ENCODE data around the gene GLYR1. TPM values are rescaled to one million over a fixed set of nuclear protein-coding genes. Genes with fewer than 3 reads are reported as not detected.

Gene GLYR1
- total RNA-seq, 4 donors from 2014 or later: 86.0 to 129 (median 97.0) TPM

- ATAC-seq: no peak
- TF ChIP-seq POLR2A (IDR thresholded peaks at IDR 0.05): no peak
- TF ChIP-seq POLR2AphosphoS5 (IDR thresholded peaks at IDR 0.05): no peak
- no peak overlapping the region for H3K27ac ChIP-seq
- H3K9me3 ChIP-seq: no peaks in the 10 kb centered on the region
- no peaks in the 10 kb centered on the region for H3K27me3 ChIP-seq
- H3K36me3 ChIP-seq: peaks cover 0 to 100% of the 10 kb centered on the region in 2 donors
- H3K4me3 ChIP-seq: no peak overlapping the region
- peaks cover 0 to 13% (median 0%) of the 10 kb centered on the region in 3 donors for H3K4me1 ChIP-seq
- WGBS, 2 donors (ENCODE audit: low coverage in 1 of 2): 57 to 93% methylated on average over 3 to 8 of the region's 8 CpGs
Measured at GRCh38 chr16:4825196-4825595, 21.9 kb downstream of the GLYR1 start.

- Histone ChIP-seq H3K4me1 (peaks cover 0 to 3% (median 0%) of the 10 kb centered on the region in 3 donors), H3K27me3 (no peaks in the 10 kb centered on the region), H3K36me3 (peaks cover 0 to 100% of the 10 kb centered on the region in 2 donors), H3K27ac (no peak overlapping the region), H3K9me3 (no peaks in the 10 kb centered on the region), H3K4me3 (no peak overlapping the region)
- ATAC-seq: no peak
- WGBS, 2 donors (ENCODE audit: low coverage in 1 of 2): 86 to 89% methylated on average over 3 to 5 of the region's 6 CpGs
- TF ChIP-seq POLR2AphosphoS5 (IDR thresholded peaks at IDR 0.05) (no peak), EP300 (IDR thresholded peaks at IDR 0.05) (no peak), POLR2A (IDR thresholded peaks at IDR 0.05) (no peak)
- TF ChIP-seq, protein P1, sequence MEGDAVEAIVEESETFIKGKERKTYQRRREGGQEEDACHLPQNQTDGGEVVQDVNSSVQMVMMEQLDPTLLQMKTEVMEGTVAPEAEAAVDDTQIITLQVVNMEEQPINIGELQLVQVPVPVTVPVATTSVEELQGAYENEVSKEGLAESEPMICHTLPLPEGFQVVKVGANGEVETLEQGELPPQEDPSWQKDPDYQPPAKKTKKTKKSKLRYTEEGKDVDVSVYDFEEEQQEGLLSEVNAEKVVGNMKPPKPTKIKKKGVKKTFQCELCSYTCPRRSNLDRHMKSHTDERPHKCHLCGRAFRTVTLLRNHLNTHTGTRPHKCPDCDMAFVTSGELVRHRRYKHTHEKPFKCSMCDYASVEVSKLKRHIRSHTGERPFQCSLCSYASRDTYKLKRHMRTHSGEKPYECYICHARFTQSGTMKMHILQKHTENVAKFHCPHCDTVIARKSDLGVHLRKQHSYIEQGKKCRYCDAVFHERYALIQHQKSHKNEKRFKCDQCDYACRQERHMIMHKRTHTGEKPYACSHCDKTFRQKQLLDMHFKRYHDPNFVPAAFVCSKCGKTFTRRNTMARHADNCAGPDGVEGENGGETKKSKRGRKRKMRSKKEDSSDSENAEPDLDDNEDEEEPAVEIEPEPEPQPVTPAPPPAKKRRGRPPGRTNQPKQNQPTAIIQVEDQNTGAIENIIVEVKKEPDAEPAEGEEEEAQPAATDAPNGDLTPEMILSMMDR (IDR thresholded peaks at IDR 0.05): no peak
Measured at GRCh38 chr16:4820652-4821051, 26.4 kb downstream of the GLYR1 start.

DNA sequence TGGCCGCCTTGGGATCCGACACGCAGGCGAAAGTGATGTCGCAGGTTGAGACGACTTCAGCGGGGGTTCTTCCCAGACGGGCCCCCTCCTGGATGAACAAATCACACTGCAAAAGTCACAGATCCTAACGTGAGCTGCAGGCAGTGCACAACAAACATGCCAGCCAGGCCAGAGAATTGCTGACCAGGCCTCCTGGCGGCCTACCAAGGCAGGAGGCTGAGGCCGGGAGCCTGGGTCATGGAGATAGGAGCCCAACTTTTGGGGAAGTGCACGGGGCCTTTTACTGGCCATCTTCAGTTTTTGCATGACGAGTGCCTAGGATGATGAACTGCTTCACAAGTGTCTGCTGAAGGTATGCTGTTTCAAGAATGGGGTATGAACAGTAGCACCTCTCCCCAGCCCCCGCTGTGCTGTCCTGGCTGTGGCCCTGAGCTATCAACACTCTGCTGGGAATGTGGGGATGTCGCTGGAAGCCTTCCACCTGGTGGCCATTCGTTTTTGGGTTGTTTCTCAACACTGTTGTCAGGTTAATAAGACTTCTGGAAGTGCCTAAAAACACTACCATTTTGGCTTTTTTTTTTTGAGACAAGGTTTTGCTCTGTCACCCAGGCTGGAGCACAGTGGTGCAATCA lies 32.4 kb downstream of the GLYR1 start:
- Histone ChIP-seq H3K27me3 (no peaks in the 10 kb centered on the region), H3K4me3 (no peak overlapping the region), H3K36me3 (peaks cover 0 to 99% of the 10 kb centered on the region in 2 donors), H3K4me1 (peaks cover 6 to 38% (median 9%) of the 10 kb centered on the region in 3 donors), H3K27ac (peak overlapping the region; percentile 75 to 89 (median 84)), H3K9me3 (no peaks in the 10 kb centered on the region)
- ATAC-seq: peak; percentile 51
- WGBS, 2 donors (ENCODE audit: low coverage in 1 of 2): 48 to 51% methylated on average over 3 to 4 of the region's 16 CpGs
- no peak for TF ChIP-seq POLR2AphosphoS5 (IDR thresholded peaks at IDR 0.05)
- TF ChIP-seq, protein P1 (IDR thresholded peaks at IDR 0.05): peak in 2 of 4 experiments; percentile 7 to 31

DNA sequence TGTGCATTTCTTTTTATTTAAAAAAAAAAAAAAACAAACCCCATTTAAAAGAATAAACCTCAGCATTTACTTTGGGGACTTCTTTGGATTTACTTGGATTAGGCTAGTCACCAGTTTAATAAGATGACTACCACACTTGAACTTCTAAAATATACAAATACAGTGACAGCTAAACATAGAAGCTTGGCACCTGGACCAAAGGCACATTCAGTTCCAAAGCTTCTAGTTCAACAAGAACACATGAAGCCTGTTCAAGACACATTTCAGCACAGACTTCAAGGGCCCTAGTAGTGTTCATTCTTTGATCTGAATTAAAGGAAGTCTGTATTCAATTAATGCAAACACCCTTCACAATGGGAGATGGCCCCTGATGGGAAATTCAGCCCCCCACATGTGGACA lies 33.0 kb downstream of the GLYR1 start:
- Histone ChIP-seq H3K27me3 (no peaks in the 10 kb centered on the region), H3K27ac (peak overlapping the region; percentile 78 to 89 (median 84)), H3K4me1 (peaks cover 6 to 38% (median 9%) of the 10 kb centered on the region in 3 donors), H3K36me3 (peaks cover 0 to 99% of the 10 kb centered on the region in 2 donors), H3K4me3 (no peak overlapping the region), H3K9me3 (no peaks in the 10 kb centered on the region)
- TF ChIP-seq POLR2A (IDR thresholded peaks at IDR 0.05): no peak
- TF ChIP-seq, protein P1 (IDR thresholded peaks at IDR 0.05): no peak
- TF ChIP-seq EP300 (IDR thresholded peaks at IDR 0.05): no peak
- TF ChIP-seq POLR2AphosphoS5 (IDR thresholded peaks at IDR 0.05): peak; percentile 95
- ATAC-seq: peak; percentile 85

GRCh38 chr16:4813251-4814003 lies 33.7 kb downstream of the GLYR1 start:
- no peak for ATAC-seq
- no peak overlapping the region for H3K4me3 ChIP-seq
- H3K27ac ChIP-seq: peak overlapping the region; percentile 78 to 92 (median 86)
- no peaks in the 10 kb centered on the region for H3K9me3 ChIP-seq
- peaks cover 6 to 38% (median 9%) of the 10 kb centered on the region in 3 donors for H3K4me1 ChIP-seq
- whole genome bisulfite sequencing, 2 donors (ENCODE audit: low coverage in 1 of 2): 86 to 95% methylated on average over 2 to 3 of the region's 16 CpGs
- peaks cover 0 to 99% of the 10 kb centered on the region in 2 donors for H3K36me3 ChIP-seq
- H3K27me3 ChIP-seq: no peaks in the 10 kb centered on the region
- TF ChIP-seq POLR2AphosphoS5 (IDR thresholded peaks at IDR 0.05): no peak
- no peak for TF ChIP-seq EP300 (IDR thresholded peaks at IDR 0.05)
- TF ChIP-seq, protein P1 (IDR thresholded peaks at IDR 0.05): no peak
- no peak for TF ChIP-seq POLR2A (IDR thresholded peaks at IDR 0.05)

All from gastroesophageal sphincter (tissue), 4 donors.